Thoracic aorta (tissue), 2 donors: ENCODE measurements around the gene BMP7. TPM values are rescaled to one million over a fixed set of nuclear protein-coding genes. Genes with fewer than 3 reads are reported as not detected.
"Not testable (repeated sequence)": the region's sequence is repeated elsewhere in the genome, so short reads cannot be mapped to it uniquely, and the experiment has no call there.

Source experiments
- ATAC-seq: fragments of 150-250 bp; one replicate; pipeline ENCODE4 v1.8.0; 2017; ENCODE audit warnings: low read depth; ENCODE audit not compliant: insufficient number of reproducible peaks, low FRiP score
- DNase-seq: peaks from one replicate; pipeline ENCODE4 v3.0.0-alpha.2; 2020; ENCODE audit warnings: low spot score
- H3K27ac ChIP-seq, 2 donors: fragments of 200-600 bp; sonication (generic); 1 replicate in 1 of 2; 2 replicates in 1 of 2; pipeline ENCODE4 v1.5.1; 2016; ENCODE audit warnings: mild to moderate bottlenecking in 2 of 2, moderate library complexity in 2 of 2
- H3K27me3 ChIP-seq: fragments of 200-600 bp; sonication (generic); replicated peaks from 2 replicates; pipeline ENCODE4 v1.6.0; 2016; ENCODE audit warnings: mild to moderate bottlenecking; ENCODE audit not compliant: insufficient read depth
- H3K36me3 ChIP-seq: fragments of 200-600 bp; sonication (generic); one replicate; pipeline ENCODE4 v1.5.1; 2016
- H3K4me1 ChIP-seq, 2 donors: fragments of 200-600 bp; sonication (generic); 1 replicate in 1 of 2; 2 replicates in 1 of 2; pipeline versions ENCODE4 v1.5.1 to v1.6.0; 2016; ENCODE audit warnings: low read depth in 2 of 2, mild to moderate bottlenecking in 1 of 2; ENCODE audit not compliant: control insufficient read depth in 1 of 2
- H3K4me3 ChIP-seq: fragments of 200-600 bp; sonication (generic); 2 replicates; pipeline ENCODE4 v1.5.1; 2016; ENCODE audit warnings: mild to moderate bottlenecking
- H3K9me3 ChIP-seq: fragments of 200-600 bp; sonication (generic); 2 replicates; pipeline ENCODE4 v1.5.1; 2016
- total RNA-seq, 2 donors: library from RNA; depleted of rRNA; stranded (reverse); fragments of >200 nt; gene quantifications; one replicate each; pipeline versions ENCODE4 v1.1.0 to v1.2.3, GENCODE V29; 2016
- TF ChIP-seq, protein P1 (sequence below): fragments of 200-600 bp; sonication (generic); IDR thresholded peaks from one replicate; pipeline ENCODE4 v1.5.1; 2019; ENCODE audit warnings: antibody characterized with exemption

BMP7 gene
- total RNA-seq, 2 donors from 2014 or later, result 1.5 TPM; not detected in 1

- TF ChIP-seq, protein P1, sequence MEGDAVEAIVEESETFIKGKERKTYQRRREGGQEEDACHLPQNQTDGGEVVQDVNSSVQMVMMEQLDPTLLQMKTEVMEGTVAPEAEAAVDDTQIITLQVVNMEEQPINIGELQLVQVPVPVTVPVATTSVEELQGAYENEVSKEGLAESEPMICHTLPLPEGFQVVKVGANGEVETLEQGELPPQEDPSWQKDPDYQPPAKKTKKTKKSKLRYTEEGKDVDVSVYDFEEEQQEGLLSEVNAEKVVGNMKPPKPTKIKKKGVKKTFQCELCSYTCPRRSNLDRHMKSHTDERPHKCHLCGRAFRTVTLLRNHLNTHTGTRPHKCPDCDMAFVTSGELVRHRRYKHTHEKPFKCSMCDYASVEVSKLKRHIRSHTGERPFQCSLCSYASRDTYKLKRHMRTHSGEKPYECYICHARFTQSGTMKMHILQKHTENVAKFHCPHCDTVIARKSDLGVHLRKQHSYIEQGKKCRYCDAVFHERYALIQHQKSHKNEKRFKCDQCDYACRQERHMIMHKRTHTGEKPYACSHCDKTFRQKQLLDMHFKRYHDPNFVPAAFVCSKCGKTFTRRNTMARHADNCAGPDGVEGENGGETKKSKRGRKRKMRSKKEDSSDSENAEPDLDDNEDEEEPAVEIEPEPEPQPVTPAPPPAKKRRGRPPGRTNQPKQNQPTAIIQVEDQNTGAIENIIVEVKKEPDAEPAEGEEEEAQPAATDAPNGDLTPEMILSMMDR, result no peak
- Histone ChIP-seq H3K27ac (no peak overlapping the region), H3K4me3 (no peak overlapping the region), H3K27me3 (no peaks in the 10 kb centered on the region), H3K4me1 (no peaks in the 10 kb centered on the region), H3K9me3 (no peaks in the 10 kb centered on the region), H3K36me3 (no peaks in the 10 kb centered on the region)
- DNase-seq (no peak), ATAC-seq (no peak)
Measured at GRCh38 chr20:57265336-57265996, 975 bp downstream of the BMP7 start.

DNA sequence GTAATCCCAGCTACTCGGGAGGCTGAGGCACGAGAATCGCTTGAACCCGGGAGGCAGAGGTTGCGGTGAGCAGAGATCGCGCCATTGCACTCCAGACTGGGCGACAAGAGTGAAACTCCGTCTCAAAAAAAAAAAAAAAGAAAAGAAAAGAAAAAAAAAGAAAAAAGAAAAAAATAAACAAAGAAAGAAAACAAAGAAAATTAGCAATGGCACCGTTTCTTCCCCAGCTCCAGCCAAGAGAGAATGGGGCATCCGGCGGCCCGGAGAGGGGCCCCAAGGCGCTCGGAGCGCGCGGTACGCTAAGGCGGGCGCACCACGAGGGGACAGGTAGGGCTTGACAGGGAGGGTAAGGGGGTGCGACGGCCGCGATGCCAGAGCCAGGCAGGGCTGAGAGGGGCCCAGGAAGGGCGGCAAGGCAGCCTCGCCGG lies 1.5 kb downstream of the BMP7 start:
- not testable (repeated sequence) for H3K27me3 ChIP-seq, H3K9me3 ChIP-seq, DNase-seq, H3K27ac ChIP-seq, H3K4me1 ChIP-seq, H3K4me3 ChIP-seq, H3K36me3 ChIP-seq, ATAC-seq

DNA sequence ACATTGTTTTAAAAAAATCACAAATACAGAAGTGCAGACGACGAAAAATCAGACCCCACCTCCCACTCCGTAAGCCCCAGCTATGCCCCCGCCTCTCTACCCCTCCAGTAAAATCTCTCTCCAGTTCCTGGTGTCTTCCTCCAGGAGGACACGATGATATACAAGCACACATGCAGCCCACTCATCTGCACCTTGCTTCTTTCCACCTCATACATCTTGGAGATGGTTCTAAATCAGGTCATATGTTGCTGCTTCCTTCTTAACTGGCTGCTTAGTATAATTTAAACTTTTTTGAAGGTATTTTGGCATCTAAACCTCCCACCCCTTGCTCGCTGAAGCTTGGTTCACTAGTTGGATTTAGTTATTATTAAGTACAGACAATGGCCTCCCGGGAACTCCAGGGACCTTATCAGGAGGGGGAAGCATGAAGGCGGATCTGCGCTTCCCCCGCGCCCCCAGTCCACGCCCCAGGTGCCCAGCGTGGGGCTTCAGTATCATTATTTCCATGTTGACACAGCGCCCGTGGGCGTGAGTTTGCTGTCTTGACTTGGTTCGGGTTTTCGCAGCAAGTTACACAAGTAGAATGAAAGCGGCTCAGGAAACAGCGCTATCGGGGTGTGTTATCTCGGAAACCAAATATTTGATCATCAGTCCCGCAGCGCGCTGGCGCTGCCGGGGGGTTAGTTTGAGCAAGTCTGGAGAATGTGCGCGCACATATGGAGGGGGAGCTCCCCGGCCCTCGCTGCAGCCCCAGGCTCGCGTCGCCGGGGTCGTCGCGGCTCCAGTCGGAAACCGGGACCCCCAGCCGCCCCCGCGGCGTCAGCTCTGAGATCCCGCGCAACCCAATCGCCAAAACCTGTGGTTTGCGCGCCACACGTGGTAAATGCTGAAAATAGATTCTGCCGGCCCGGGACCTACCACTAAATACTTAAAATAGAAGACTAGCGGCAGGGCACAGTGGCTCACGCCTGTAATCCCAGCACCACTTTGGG lies 2.3 kb downstream of the BMP7 start:
- ATAC-seq (no peak), DNase-seq (no peak)
- Histone ChIP-seq H3K27ac (no peak overlapping the region), H3K4me3 (no peak overlapping the region), H3K9me3 (no peaks in the 10 kb centered on the region), H3K36me3 (no peaks in the 10 kb centered on the region), H3K4me1 (no peaks in the 10 kb centered on the region), H3K27me3 (no peaks in the 10 kb centered on the region)
- TF ChIP-seq, protein P1, result no peak

DNA sequence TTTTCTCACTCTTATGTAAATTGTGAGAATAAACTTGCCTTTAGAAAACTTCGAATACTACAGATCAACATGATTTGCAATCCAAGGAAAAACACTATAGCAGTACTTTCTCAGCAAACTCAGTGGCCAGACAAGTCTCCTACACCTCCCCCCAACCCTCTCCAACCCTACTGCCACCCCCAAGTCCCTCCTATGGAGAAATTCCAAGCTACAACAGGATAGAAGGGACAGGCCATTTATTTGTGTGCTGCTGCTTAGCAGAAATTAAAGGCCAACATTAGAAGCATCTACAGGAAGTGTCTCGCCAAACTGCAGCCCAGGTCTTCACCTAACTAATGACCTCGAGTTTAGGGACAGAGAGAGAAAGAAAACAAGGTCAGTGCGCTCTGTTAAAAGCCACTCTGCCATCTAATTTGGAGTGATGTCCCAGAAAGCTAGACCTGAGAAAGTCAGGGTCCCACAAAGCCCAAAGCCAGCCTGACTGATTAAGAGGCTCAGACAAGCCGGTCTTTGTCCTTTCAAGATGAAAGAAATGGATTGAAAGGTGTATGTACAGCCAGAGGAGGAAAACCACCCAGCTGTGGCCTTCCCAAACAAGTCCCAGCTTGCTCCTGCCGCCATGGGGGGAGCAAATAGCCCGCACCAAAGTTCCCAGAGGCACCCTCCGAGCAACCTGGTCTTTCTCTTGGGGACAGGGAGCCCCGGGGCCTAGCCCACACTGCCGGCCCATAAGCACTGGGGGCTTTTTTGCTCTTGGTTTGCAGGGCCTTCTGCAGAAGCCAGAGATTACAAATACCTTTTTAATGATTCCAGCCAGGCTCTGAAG lies 3.4 kb downstream of the BMP7 start:
- no peaks in the 10 kb centered on the region for H3K9me3 ChIP-seq
- DNase-seq (no peak), ATAC-seq (no peak)
- H3K27me3 ChIP-seq, result no peaks in the 10 kb centered on the region
- no peaks in the 10 kb centered on the region for H3K36me3 ChIP-seq
- H3K4me3 ChIP-seq, result no peak overlapping the region
- TF ChIP-seq, protein P1, result no peak
- no peak overlapping the region for H3K27ac ChIP-seq
- H3K4me1 ChIP-seq, result no peaks in the 10 kb centered on the region

DNA sequence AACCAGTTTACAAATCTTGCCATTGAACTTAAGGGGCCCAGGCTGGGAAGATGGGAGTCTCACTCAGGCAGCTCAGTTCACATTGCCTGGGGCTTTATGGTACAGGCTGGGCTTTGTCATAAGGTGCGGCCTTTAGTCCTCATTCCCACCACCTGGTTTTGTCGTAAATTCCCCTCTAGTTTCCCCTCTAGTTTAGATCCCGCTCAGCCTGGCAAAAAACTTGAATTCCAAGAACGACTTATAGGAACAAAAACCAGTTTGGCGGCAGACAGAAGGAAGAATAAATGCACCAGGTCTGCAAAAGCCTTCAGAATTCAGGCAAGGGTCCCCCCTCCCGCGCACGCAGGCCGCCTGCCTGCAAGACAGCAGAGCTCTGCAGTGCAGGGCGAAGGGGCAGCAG lies 4.1 kb downstream of the BMP7 start:
- Histone ChIP-seq H3K4me1 (no peaks in the 10 kb centered on the region), H3K4me3 (no peak overlapping the region), H3K36me3 (no peaks in the 10 kb centered on the region), H3K27me3 (no peaks in the 10 kb centered on the region), H3K9me3 (no peaks in the 10 kb centered on the region), H3K27ac (no peak overlapping the region)
- TF ChIP-seq, protein P1, result no peak
- DNase-seq (no peak), ATAC-seq (no peak)
